K562 (cell line): ENCODE results near the gene DXO. TPM values are rescaled to one million over a fixed set of nuclear protein-coding genes. Genes with fewer than 3 reads are reported as not detected.

Source experiments
- CBFB ChIP-seq: sonication (generic); formaldehyde crosslinking; IDR thresholded peaks from 2 replicates; pipeline ENCODE4 v1.4.0; 2020; ENCODE audit warnings: mild to moderate bottlenecking, missing genetic modification reagents
- CHD2 ChIP-seq: IDR thresholded peaks from 2 replicates; pipeline ENCODE4 v1.6.1; 2011; ENCODE audit warnings: low read depth, low read length
- DIDO1 ChIP-seq: fragments of 450-650 bp; IDR thresholded peaks from 2 replicates; pipeline ENCODE4 v1.6.1; 2016; ENCODE audit warnings: low read depth, missing biosample characterization, missing genetic modification characterization
- JUND ChIP-seq, 2 experiments: IDR thresholded peaks; 2 replicates in 1 of 2; 3 replicates in 1 of 2; pipeline ENCODE4 v1.6.1; 2011; ENCODE audit warnings: borderline replicate concordance in 2 of 2, low read depth in 2 of 2, low read length in 2 of 2, improper control_type of control experiment in 1 of 2, missing biosample characterization in 1 of 2, missing genetic modification characterization in 1 of 2, missing genetic modification reagents in 1 of 2
- SMAD2 ChIP-seq: fragments of 150-350 bp; IDR thresholded peaks from 2 replicates; pipeline ENCODE4 v1.6.1; 2014; ENCODE audit warnings: low read depth, mild to moderate bottlenecking, low read length
- SREBF2 ChIP-seq: sonication (generic); formaldehyde crosslinking; IDR thresholded peaks from 2 replicates; pipeline ENCODE4 v1.4.0; 2020; ENCODE audit warnings: mild to moderate bottlenecking, missing genetic modification reagents
- THRAP3 ChIP-seq: fragments of 450-650 bp; IDR thresholded peaks from 2 replicates; pipeline ENCODE4 v1.6.1; 2016; ENCODE audit warnings: mild to moderate bottlenecking, inconsistent platforms, borderline replicate concordance
- ZKSCAN8 ChIP-seq: fragments of 200-800 bp; sonication (Bioruptor generic); IDR thresholded peaks from 2 replicates; pipeline ENCODE4 v1.6.1; 2016; ENCODE audit warnings: missing genetic modification characterization, missing compliant biosample characterization
- ZNF707 ChIP-seq: fragments of 250-450 bp; sonication (Bioruptor Pico); conservative IDR thresholded peaks from 2 replicates; pipeline ENCODE4 v1.8.0; 2022; ENCODE audit warnings: inconsistent platforms, mild to moderate bottlenecking, moderate library complexity
- ZNF79 ChIP-seq: fragments of 250-450 bp; sonication (Bioruptor Pico); IDR thresholded peaks from 2 replicates; pipeline ENCODE4 v1.4.0; 2020; ENCODE audit warnings: low read depth, mild to moderate bottlenecking, moderate library complexity
- ZSCAN32 ChIP-seq: fragments of 450-650 bp; formaldehyde crosslinking; IDR thresholded peaks from 2 replicates; pipeline ENCODE4 v1.4.0; 2020; ENCODE audit warnings: mild to moderate bottlenecking, moderate library complexity
- polyA plus RNA-seq, 8 experiments: library from polyadenylated mRNA; depleted of rRNA in 4 of 8; stranded (reverse) in 5 of 8; unstranded in 3 of 8; fragments of >200 nt; fragmentation: Nextera tagmentation in 2 of 8; fragmentation: Illumina TruSeq in 1 of 8; extraction: Ambion mirVana in 2 of 8; extraction: Trizol in 1 of 8; gene quantifications; 2 replicates each; pipeline versions ENCODE4 v1.2.1 to v1.2.3, GENCODE V29; 2011 to 2014; ENCODE audit warnings: inconsistent platforms in 1 of 8, missing spikeins in 1 of 8
- total RNA-seq, 7 experiments: library from RNA; depleted of rRNA in 6 of 7; stranded (reverse); fragments of >200 nt in 6 of 7; fragmentation: Illumina TruSeq in 2 of 7; extraction: Trizol in 2 of 7; gene quantifications; 2 replicates each; pipeline versions ENCODE4 v1.2.1 to v1.2.3, GENCODE V29; 2011 to 2021; ENCODE audit warnings: low replicate concordance in 1 of 7
- TF ChIP-seq, protein P1 (sequence below): fragments of 450-650 bp; IDR thresholded peaks from 2 replicates; pipeline ENCODE4 v1.6.1; 2016; ENCODE audit warnings: low read depth
- TF ChIP-seq, protein P2 (sequence below): sonication (generic); formaldehyde crosslinking; IDR thresholded peaks from 2 replicates; pipeline ENCODE4 v1.8.1; 2023; ENCODE audit warnings: mild to moderate bottlenecking, missing genetic modification reagents
- TF ChIP-seq, protein P3 (sequence below): sonication (generic); formaldehyde crosslinking; IDR thresholded peaks from 2 replicates; pipeline ENCODE4 v1.8.1; 2023; ENCODE audit warnings: mild to moderate bottlenecking, missing genetic modification reagents

DXO gene
- total and polyA plus RNA-seq, 9 of the 15 experiments (the other 6 are each of a cell fraction or from before 2014, with no cell fraction given): 6.4 to 35.1 (median 19.4) TPM

DNA sequence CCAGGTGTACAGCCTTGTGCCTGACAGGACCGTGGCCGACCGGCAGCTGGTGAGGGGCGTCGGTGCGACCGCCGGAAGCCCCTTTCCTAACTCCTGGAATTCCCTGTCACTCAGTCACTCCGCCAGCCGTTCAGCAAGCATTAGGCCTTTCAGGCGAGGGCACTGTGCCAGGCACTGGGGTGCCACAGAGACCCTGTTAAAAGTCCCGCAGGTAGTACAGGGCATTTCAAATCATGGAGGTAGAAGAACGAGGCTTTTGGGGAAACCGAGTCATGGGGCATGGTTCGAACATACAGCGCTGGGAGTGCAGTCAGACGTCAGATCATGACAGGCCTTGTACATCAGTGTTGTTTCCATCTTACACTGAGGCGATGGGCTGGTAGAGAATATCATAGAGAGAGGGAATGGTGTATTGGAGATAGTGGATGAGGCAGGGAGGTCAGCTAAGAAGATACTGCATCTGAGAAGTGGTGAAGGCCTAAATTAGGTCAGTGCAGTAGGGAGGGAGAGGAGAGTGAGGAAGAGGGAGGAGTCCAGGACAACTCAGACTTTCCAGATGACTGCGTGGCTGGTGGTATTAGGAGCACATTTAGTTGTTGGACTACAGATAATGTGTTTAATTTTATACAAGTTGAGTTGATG, 892 bp upstream of the DXO start (continued):
- TF ChIP-seq, protein P1, sequence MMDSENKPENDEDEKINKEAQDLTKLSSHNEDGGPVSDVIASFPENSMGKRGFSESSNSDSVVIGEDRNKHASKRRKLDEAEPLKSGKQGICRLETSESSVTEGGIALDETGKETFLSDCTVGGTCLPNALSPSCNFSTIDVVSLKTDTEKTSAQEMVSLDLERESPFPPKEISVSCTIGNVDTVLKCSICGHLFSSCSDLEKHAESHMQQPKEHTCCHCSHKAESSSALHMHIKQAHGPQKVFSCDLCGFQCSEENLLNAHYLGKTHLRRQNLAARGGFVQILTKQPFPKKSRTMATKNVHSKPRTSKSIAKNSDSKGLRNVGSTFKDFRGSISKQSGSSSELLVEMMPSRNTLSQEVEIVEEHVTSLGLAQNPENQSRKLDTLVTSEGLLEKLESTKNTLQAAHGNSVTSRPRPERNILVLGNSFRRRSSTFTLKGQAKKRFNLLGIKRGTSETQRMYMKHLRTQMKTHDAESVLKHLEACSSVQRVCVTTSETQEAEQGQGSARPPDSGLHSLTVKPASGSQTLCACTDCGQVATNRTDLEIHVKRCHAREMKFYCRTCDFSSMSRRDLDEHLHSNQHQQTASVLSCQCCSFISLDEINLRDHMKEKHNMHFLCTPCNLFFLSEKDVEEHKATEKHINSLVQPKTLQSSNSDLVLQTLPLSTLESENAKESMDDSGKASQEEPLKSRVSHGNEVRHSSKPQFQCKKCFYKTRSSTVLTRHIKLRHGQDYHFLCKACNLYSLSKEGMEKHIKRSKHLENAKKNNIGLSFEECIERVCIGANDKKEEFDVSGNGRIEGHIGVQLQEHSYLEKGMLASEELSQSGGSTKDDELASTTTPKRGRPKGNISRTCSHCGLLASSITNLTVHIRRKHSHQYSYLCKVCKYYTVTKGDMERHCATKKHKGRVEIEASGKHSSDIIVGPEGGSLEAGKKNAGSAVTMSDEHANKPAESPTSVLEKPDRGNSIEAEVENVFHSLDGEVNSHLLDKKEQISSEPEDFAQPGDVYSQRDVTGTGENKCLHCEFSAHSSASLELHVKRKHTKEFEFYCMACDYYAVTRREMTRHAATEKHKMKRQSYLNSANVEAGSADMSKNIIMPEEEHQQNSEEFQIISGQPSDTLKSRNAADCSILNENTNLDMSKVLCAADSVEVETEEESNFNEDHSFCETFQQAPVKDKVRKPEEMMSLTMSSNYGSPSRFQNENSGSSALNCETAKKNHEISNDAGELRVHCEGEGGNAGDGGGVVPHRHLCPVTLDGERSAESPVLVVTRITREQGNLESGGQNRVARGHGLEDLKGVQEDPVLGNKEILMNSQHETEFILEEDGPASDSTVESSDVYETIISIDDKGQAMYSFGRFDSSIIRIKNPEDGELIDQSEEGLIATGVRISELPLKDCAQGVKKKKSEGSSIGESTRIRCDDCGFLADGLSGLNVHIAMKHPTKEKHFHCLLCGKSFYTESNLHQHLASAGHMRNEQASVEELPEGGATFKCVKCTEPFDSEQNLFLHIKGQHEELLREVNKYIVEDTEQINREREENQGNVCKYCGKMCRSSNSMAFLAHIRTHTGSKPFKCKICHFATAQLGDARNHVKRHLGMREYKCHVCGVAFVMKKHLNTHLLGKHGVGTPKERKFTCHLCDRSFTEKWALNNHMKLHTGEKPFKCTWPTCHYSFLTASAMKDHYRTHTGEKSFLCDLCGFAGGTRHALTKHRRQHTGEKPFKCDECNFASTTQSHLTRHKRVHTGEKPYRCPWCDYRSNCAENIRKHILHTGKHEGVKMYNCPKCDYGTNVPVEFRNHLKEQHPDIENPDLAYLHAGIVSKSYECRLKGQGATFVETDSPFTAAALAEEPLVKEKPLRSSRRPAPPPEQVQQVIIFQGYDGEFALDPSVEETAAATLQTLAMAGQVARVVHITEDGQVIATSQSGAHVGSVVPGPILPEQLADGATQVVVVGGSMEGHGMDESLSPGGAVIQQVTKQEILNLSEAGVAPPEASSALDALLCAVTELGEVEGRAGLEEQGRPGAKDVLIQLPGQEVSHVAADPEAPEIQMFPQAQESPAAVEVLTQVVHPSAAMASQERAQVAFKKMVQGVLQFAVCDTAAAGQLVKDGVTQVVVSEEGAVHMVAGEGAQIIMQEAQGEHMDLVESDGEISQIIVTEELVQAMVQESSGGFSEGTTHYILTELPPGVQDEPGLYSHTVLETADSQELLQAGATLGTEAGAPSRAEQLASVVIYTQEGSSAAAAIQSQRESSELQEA: peak; percentile 41; the same call in 1 of the 2 replicates
- TF ChIP-seq ZNF707 (CRISPR knock-in tag) (0 out of 2 replicates have a peak, but pooled peaks have one; percentile 48), ZSCAN32 (CRISPR knock-in tag) (peak; percentile 55; the same call in 1 of the 2 replicates), DIDO1 (tag) (0 out of 2 replicates have a peak, but pooled peaks have one; percentile 26), THRAP3 (peak; percentile 86), SMAD2 (no peak), CBFB (CRISPR knock-in tag) (no peak; the same call in 1 of the 2 replicates), SREBF2 (CRISPR knock-in tag) (0 out of 2 replicates have a peak, but pooled peaks have one; percentile 47), ZNF79 (0 out of 2 replicates have a peak, but pooled peaks have one; percentile 5), ZKSCAN8 (CRISPR knock-in tag) (peak; percentile 81; the same call in 1 of the 2 replicates), CHD2 (no peak), JUND (IDR thresholded peaks at IDR 0.05; ENCODE audit: borderline replicate concordance, low read depth, low read length) (peak; percentile 73), JUND (tag; IDR thresholded peaks at IDR 0.05; ENCODE audit: borderline replicate concordance, low read depth, low read length) (peak; percentile 88; the same call in 2 of the 3 replicates)
- TF ChIP-seq, protein P2, sequence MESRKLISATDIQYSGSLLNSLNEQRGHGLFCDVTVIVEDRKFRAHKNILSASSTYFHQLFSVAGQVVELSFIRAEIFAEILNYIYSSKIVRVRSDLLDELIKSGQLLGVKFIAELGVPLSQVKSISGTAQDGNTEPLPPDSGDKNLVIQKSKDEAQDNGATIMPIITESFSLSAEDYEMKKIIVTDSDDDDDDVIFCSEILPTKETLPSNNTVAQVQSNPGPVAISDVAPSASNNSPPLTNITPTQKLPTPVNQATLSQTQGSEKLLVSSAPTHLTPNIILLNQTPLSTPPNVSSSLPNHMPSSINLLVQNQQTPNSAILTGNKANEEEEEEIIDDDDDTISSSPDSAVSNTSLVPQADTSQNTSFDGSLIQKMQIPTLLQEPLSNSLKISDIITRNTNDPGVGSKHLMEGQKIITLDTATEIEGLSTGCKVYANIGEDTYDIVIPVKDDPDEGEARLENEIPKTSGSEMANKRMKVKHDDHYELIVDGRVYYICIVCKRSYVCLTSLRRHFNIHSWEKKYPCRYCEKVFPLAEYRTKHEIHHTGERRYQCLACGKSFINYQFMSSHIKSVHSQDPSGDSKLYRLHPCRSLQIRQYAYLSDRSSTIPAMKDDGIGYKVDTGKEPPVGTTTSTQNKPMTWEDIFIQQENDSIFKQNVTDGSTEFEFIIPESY: 0 out of 2 replicates have a peak, but pooled peaks have one; percentile 31
- TF ChIP-seq, protein P3, sequence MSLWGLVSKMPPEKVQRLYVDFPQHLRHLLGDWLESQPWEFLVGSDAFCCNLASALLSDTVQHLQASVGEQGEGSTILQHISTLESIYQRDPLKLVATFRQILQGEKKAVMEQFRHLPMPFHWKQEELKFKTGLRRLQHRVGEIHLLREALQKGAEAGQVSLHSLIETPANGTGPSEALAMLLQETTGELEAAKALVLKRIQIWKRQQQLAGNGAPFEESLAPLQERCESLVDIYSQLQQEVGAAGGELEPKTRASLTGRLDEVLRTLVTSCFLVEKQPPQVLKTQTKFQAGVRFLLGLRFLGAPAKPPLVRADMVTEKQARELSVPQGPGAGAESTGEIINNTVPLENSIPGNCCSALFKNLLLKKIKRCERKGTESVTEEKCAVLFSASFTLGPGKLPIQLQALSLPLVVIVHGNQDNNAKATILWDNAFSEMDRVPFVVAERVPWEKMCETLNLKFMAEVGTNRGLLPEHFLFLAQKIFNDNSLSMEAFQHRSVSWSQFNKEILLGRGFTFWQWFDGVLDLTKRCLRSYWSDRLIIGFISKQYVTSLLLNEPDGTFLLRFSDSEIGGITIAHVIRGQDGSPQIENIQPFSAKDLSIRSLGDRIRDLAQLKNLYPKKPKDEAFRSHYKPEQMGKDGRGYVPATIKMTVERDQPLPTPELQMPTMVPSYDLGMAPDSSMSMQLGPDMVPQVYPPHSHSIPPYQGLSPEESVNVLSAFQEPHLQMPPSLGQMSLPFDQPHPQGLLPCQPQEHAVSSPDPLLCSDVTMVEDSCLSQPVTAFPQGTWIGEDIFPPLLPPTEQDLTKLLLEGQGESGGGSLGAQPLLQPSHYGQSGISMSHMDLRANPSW (CRISPR knock-in tag): no peak
